ENCODE measurements around the gene CNOT6L.

DNA sequence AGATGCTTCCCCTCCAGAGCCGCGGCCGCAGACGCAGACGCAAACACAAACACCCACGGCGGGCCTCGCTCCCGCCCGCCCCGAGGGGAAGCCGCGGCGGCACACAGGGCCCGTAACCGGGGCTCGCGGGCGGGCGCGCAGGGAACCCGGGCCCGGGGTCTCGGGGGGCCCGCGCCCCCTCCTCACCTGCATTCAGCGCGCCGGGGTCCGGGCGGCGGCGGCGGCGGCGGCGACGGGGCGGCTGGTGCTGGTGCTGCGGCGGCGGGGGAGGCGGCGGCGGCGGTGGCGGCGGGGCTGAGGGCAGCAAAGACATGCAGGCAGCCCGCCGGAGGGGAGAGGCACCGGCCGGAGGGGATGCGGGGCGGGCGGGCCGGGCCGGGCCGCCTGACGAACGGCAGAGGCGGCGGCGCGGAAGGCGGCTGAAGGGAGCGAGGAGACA is 255 bp upstream of the CNOT6L start:
- TF ChIP-seq, protein P1, sequence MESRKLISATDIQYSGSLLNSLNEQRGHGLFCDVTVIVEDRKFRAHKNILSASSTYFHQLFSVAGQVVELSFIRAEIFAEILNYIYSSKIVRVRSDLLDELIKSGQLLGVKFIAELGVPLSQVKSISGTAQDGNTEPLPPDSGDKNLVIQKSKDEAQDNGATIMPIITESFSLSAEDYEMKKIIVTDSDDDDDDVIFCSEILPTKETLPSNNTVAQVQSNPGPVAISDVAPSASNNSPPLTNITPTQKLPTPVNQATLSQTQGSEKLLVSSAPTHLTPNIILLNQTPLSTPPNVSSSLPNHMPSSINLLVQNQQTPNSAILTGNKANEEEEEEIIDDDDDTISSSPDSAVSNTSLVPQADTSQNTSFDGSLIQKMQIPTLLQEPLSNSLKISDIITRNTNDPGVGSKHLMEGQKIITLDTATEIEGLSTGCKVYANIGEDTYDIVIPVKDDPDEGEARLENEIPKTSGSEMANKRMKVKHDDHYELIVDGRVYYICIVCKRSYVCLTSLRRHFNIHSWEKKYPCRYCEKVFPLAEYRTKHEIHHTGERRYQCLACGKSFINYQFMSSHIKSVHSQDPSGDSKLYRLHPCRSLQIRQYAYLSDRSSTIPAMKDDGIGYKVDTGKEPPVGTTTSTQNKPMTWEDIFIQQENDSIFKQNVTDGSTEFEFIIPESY (IDR thresholded peaks at IDR 0.05; ENCODE audit: borderline replicate concordance, low read depth) = no peak
- TF ChIP-seq, protein P2, sequence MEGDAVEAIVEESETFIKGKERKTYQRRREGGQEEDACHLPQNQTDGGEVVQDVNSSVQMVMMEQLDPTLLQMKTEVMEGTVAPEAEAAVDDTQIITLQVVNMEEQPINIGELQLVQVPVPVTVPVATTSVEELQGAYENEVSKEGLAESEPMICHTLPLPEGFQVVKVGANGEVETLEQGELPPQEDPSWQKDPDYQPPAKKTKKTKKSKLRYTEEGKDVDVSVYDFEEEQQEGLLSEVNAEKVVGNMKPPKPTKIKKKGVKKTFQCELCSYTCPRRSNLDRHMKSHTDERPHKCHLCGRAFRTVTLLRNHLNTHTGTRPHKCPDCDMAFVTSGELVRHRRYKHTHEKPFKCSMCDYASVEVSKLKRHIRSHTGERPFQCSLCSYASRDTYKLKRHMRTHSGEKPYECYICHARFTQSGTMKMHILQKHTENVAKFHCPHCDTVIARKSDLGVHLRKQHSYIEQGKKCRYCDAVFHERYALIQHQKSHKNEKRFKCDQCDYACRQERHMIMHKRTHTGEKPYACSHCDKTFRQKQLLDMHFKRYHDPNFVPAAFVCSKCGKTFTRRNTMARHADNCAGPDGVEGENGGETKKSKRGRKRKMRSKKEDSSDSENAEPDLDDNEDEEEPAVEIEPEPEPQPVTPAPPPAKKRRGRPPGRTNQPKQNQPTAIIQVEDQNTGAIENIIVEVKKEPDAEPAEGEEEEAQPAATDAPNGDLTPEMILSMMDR (IDR thresholded peaks at IDR 0.05) = no peak
- TF ChIP-seq SMC3 (IDR thresholded peaks at IDR 0.05; ENCODE audit: low read depth, low read length) = no peak
- TF ChIP-seq, protein P3, sequence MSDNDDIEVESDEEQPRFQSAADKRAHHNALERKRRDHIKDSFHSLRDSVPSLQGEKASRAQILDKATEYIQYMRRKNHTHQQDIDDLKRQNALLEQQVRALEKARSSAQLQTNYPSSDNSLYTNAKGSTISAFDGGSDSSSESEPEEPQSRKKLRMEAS (IDR thresholded peaks at IDR 0.05; ENCODE audit: low read depth) = no peak
- no peak for TF ChIP-seq FOXJ3 (CRISPR knock-in tag; IDR thresholded peaks at IDR 0.05)
- TF ChIP-seq, protein P4, sequence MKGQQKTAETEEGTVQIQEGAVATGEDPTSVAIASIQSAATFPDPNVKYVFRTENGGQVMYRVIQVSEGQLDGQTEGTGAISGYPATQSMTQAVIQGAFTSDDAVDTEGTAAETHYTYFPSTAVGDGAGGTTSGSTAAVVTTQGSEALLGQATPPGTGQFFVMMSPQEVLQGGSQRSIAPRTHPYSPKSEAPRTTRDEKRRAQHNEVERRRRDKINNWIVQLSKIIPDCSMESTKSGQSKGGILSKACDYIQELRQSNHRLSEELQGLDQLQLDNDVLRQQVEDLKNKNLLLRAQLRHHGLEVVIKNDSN (IDR thresholded peaks at IDR 0.05; ENCODE audit: borderline replicate concordance, low read depth) = no peak
